HCT116 (cell line): ENCODE data around the gene ASB8.

Experiments
- CBX3 ChIP-seq: IDR thresholded peaks from 2 replicates; pipeline ENCODE4 v1.6.1; 2012; ENCODE audit warnings: low read depth
- CTCF ChIP-seq, 3 experiments: fragments of 200-600 bp in 1 of 3; sonication (generic) in 1 of 3; IDR thresholded peaks in 2 of 3; conservative IDR thresholded peaks in 1 of 3; 2 replicates each; pipeline ENCODE4 v1.5.1; 2012 to 2017; ENCODE audit warnings: low read depth in 2 of 3, low read length in 2 of 3, antibody characterized with exemption in 1 of 3, borderline replicate concordance in 1 of 3, control low read depth in 1 of 3, mild to moderate bottlenecking in 1 of 3, mixed read lengths in 1 of 3, mixed run types in 1 of 3, moderate library complexity in 1 of 3; ENCODE audit not compliant: insufficient read depth in 1 of 3
- ELF1 ChIP-seq: IDR thresholded peaks from 2 replicates; pipeline ENCODE4 v1.6.1; 2012; ENCODE audit warnings: low read depth, borderline replicate concordance
- EZH2 ChIP-seq: fragments of 200-600 bp; sonication (generic); IDR thresholded peaks from 2 replicates; pipeline ENCODE4 v1.6.1; 2017; ENCODE audit warnings: antibody characterized with exemption, mixed run types
- FOSL1 ChIP-seq: IDR thresholded peaks from 2 replicates; pipeline ENCODE4 v1.6.1; 2012; ENCODE audit warnings: low read depth
- JUND ChIP-seq: IDR thresholded peaks from 2 replicates; pipeline ENCODE4 v1.6.1; 2012
- MAX ChIP-seq: IDR thresholded peaks from 2 replicates; pipeline ENCODE4 v1.6.1; 2012
- POLR2A ChIP-seq: IDR thresholded peaks from 2 replicates; pipeline ENCODE4 v1.7.0; 2011; ENCODE audit warnings: borderline replicate concordance; ENCODE audit not compliant: insufficient read depth, insufficient read length; ENCODE audit errors: extremely low read depth
- POLR2AphosphoS5 ChIP-seq: IDR thresholded peaks from 2 replicates; pipeline ENCODE4 v1.6.1; 2011; ENCODE audit warnings: mild to moderate bottlenecking, low read depth, low read length, moderate library complexity
- SRF ChIP-seq: IDR thresholded peaks from 2 replicates; pipeline ENCODE4 v1.6.1; 2012; ENCODE audit warnings: low read depth
- TCF7L2 ChIP-seq: IDR thresholded peaks from 2 replicates; pipeline ENCODE4 v1.7.0; 2011; ENCODE audit warnings: borderline replicate concordance, inconsistent platforms; ENCODE audit not compliant: insufficient read depth, insufficient read length; ENCODE audit errors: extremely low read depth
- ZNF274 ChIP-seq: fragments of 200-500 bp; sonication (Bioruptor generic); IDR thresholded peaks from 2 replicates; pipeline ENCODE4 v1.6.1; 2014; ENCODE audit warnings: mild to moderate bottlenecking, low read depth, low read length, inconsistent platforms
- TF ChIP-seq, protein P1 (sequence below): IDR thresholded peaks from 2 replicates; pipeline ENCODE4 v1.6.1; 2012; ENCODE audit warnings: low read depth

DNA sequence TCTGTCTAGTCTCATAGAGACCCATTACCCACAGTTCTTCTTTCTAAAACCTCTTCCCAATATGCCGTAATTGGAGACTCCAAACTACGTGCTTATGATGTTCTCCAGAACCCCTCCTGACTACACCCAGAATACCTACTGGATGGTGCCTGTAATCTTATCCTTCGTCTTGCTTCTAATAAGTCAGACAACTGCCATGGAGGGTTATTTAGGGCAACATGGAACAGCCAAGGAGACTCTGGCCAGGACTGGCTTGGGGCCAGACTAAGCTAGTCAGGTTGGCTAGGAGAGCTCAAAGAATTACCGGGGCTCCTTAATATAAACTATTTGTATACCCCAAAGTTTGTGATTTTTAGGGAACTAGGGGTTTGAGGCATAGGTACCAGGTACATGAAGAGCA lies 31.3 kb downstream of the ASB8 start:
- TF ChIP-seq CTCF (IDR thresholded peaks at IDR 0.05 in 2 of 3, conservative IDR thresholded peaks at IDR 0.05 in 1 of 3; ENCODE audit: borderline replicate concordance in 1 of 3, insufficient read depth in 1 of 3, low read depth in 2 of 3, low read length in 2 of 3) (no peak), TCF7L2 (no peak), MAX (no peak), ELF1 (no peak), POLR2AphosphoS5 (no peak), FOSL1 (no peak), CBX3 (no peak), POLR2A (no peak), EZH2 (no peak), SRF (no peak), JUND (no peak), ZNF274 (no peak)
- TF ChIP-seq, protein P1, sequence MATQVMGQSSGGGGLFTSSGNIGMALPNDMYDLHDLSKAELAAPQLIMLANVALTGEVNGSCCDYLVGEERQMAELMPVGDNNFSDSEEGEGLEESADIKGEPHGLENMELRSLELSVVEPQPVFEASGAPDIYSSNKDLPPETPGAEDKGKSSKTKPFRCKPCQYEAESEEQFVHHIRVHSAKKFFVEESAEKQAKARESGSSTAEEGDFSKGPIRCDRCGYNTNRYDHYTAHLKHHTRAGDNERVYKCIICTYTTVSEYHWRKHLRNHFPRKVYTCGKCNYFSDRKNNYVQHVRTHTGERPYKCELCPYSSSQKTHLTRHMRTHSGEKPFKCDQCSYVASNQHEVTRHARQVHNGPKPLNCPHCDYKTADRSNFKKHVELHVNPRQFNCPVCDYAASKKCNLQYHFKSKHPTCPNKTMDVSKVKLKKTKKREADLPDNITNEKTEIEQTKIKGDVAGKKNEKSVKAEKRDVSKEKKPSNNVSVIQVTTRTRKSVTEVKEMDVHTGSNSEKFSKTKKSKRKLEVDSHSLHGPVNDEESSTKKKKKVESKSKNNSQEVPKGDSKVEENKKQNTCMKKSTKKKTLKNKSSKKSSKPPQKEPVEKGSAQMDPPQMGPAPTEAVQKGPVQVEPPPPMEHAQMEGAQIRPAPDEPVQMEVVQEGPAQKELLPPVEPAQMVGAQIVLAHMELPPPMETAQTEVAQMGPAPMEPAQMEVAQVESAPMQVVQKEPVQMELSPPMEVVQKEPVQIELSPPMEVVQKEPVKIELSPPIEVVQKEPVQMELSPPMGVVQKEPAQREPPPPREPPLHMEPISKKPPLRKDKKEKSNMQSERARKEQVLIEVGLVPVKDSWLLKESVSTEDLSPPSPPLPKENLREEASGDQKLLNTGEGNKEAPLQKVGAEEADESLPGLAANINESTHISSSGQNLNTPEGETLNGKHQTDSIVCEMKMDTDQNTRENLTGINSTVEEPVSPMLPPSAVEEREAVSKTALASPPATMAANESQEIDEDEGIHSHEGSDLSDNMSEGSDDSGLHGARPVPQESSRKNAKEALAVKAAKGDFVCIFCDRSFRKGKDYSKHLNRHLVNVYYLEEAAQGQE, result no peak
